ENCODE results near the gene IPCEF1. TPM values are rescaled to one million over a fixed set of nuclear protein-coding genes. Genes with fewer than 3 reads are reported as not detected.
"Not testable (repeated sequence)": the region's sequence is repeated elsewhere in the genome, so short reads cannot be mapped to it uniquely, and the experiment has no call there.

The IPCEF1 gene
- total RNA-seq, 1 donor from 2014 or later: 0.61 TPM

DNA sequence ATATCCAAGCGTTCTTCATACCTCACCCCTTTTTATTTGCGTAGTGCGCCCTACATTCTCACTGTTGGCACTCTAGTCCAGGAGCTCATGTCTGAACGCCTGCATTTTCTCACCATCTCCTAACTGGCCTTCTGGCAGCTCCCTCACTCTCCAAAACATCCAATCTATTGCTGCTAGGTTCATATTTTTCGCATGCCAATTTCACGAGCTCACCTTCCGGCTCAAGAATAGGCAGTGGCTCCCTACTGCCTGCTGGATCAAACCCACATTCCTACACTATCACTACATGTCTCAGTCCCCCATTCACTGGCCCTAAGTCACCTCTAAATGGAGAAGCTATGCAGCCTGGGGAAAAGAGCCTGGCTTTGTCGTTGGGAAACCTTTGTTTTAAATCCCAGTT is 115.0 kb downstream of the IPCEF1 start:
- no peaks in the 10 kb centered on the region for H3K36me3 Mint-ChIP-seq (ENCODE audit: unreplicated experiment)
- H3K27ac Mint-ChIP-seq (ENCODE audit: unreplicated experiment): no peak overlapping the region
- peaks cover 11% of the 10 kb centered on the region for H3K4me1 Mint-ChIP-seq (ENCODE audit: low read depth, unreplicated experiment)
- TF ChIP-seq, protein P1, sequence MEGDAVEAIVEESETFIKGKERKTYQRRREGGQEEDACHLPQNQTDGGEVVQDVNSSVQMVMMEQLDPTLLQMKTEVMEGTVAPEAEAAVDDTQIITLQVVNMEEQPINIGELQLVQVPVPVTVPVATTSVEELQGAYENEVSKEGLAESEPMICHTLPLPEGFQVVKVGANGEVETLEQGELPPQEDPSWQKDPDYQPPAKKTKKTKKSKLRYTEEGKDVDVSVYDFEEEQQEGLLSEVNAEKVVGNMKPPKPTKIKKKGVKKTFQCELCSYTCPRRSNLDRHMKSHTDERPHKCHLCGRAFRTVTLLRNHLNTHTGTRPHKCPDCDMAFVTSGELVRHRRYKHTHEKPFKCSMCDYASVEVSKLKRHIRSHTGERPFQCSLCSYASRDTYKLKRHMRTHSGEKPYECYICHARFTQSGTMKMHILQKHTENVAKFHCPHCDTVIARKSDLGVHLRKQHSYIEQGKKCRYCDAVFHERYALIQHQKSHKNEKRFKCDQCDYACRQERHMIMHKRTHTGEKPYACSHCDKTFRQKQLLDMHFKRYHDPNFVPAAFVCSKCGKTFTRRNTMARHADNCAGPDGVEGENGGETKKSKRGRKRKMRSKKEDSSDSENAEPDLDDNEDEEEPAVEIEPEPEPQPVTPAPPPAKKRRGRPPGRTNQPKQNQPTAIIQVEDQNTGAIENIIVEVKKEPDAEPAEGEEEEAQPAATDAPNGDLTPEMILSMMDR (IDR thresholded peaks at IDR 0.05; ENCODE audit: partially characterized antibody, unreplicated experiment): no peak
- H3K27me3 Mint-ChIP-seq (ENCODE audit: unreplicated experiment): peaks cover 2% of the 10 kb centered on the region
- no peak for DNase-seq
- no peaks in the 10 kb centered on the region for H3K9me3 Mint-ChIP-seq (ENCODE audit: unreplicated experiment)
- H3K4me3 Mint-ChIP-seq (ENCODE audit: unreplicated experiment): no peak overlapping the region

DNA sequence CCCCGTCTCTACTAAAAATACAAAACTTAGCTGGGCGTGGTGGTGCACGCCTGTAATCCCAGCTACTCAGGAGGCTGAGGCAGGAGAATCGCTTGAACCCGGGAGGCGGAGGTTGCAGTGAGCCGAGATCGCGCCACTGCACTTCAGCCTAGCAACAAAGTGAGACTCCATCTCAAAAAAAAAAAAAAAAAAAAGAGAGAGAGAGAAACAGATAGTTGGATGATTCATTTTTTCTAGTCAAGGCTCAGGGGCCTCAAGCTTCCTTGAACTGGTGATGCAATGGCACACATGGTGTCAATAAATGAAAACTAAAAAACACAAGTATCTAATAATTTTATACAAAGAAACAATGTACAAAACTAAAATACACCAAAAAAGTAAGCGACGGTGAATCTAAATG is 115.5 kb downstream of the IPCEF1 start:
- not testable (repeated sequence) for DNase-seq; H3K4me1 Mint-ChIP-seq (ENCODE audit: low read depth, unreplicated experiment); H3K27me3 Mint-ChIP-seq (ENCODE audit: unreplicated experiment); H3K4me3 Mint-ChIP-seq (ENCODE audit: unreplicated experiment); H3K36me3 Mint-ChIP-seq (ENCODE audit: unreplicated experiment); H3K27ac Mint-ChIP-seq (ENCODE audit: unreplicated experiment); H3K9me3 Mint-ChIP-seq (ENCODE audit: unreplicated experiment)

DNA sequence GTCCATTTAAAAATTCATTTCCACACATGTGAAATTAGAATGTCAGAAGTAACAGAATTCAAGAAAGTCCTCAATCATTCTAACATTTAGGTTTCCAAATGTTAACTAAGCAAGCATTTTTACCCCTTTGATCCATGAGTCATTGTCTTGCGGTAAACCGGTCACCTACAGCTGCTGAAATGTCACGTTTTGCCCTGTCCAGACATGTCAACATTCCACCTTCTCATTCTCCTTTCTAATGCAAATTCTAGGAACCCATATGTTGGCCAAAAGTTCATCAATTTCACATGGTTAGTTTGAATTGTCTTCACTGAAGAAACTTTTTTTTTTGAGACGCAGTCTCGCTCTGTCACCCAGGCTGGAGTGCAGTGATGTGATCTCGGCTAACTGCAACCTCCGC is 117.2 kb downstream of the IPCEF1 start:
- H3K27ac Mint-ChIP-seq (ENCODE audit: unreplicated experiment): no peak overlapping the region
- H3K9me3 Mint-ChIP-seq (ENCODE audit: unreplicated experiment): no peaks in the 10 kb centered on the region
- H3K27me3 Mint-ChIP-seq (ENCODE audit: unreplicated experiment): peaks cover 2% of the 10 kb centered on the region
- H3K36me3 Mint-ChIP-seq (ENCODE audit: unreplicated experiment): no peaks in the 10 kb centered on the region
- H3K4me3 Mint-ChIP-seq (ENCODE audit: unreplicated experiment): no peak overlapping the region
- TF ChIP-seq, protein P1 (IDR thresholded peaks at IDR 0.05; ENCODE audit: partially characterized antibody, unreplicated experiment): no peak
- DNase-seq: no peak
- H3K4me1 Mint-ChIP-seq (ENCODE audit: low read depth, unreplicated experiment): peaks cover 6% of the 10 kb centered on the region

DNA sequence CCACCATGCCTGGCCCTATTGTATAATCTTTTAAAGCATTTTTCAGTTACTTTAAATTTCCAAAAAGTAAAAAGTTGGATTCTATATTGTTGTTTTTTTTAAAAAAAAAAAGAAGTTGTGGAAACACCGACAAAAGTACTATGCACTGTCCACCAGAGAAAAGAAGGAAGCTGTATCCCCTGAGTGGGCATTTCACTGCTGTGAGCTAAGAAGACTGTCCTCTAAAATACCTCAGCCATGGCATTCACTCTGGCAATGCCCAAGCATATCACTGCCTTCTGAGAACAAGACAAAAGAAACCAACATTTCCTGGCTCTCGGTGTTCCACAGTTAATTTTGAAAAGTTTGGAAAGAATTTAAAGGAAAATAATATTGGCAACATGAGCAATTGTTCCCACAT is 117.8 kb downstream of the IPCEF1 start:
- DNase-seq: no peak
- Mint-ChIP-seq H3K27me3 (ENCODE audit: unreplicated experiment) (peaks cover 2% of the 10 kb centered on the region), H3K9me3 (ENCODE audit: unreplicated experiment) (no peaks in the 10 kb centered on the region), H3K36me3 (ENCODE audit: unreplicated experiment) (no peaks in the 10 kb centered on the region), H3K4me1 (ENCODE audit: low read depth, unreplicated experiment) (peaks cover 6% of the 10 kb centered on the region), H3K27ac (ENCODE audit: unreplicated experiment) (no peak overlapping the region), H3K4me3 (ENCODE audit: unreplicated experiment) (no peak overlapping the region)
- TF ChIP-seq, protein P1 (IDR thresholded peaks at IDR 0.05; ENCODE audit: partially characterized antibody, unreplicated experiment): no peak

DNA sequence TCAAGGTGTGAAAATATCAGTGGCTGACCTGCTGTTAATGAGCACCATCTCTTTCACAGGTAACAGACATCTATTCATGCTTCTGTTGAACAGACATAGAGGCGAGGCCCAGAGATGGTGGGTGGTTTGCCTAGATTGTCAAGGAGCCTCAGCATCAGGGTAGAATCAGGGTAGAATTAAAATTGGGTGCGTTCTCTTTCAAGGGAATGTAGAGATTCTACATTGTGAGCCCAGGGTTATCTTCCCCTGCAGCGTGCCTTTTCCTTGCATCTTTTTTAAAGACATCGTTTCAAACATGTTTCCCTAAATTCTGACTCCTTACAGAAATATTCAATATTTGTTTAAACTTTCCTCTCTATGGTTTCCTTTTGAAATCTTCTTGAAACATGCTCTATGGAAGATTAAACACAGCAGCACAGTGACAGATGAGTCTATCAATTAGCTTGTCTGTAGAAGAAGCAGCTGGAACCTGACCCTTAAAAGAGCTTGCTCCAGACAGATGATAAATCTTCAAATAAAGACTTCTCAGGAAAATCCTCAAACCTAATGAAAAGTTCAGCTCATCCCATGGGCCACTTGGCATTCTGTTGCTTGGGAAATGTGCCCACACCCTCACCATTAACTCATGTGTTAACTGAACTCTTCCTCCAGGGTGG is 119.8 kb downstream of the IPCEF1 start:
- TF ChIP-seq, protein P1 (IDR thresholded peaks at IDR 0.05; ENCODE audit: partially characterized antibody, unreplicated experiment): no peak
- Mint-ChIP-seq H3K36me3 (ENCODE audit: unreplicated experiment) (no peaks in the 10 kb centered on the region), H3K4me3 (ENCODE audit: unreplicated experiment) (no peak overlapping the region), H3K27ac (ENCODE audit: unreplicated experiment) (no peak overlapping the region), H3K27me3 (ENCODE audit: unreplicated experiment) (no peaks in the 10 kb centered on the region), H3K9me3 (ENCODE audit: unreplicated experiment) (no peaks in the 10 kb centered on the region), H3K4me1 (ENCODE audit: low read depth, unreplicated experiment) (peaks cover 10% of the 10 kb centered on the region)
- DNase-seq: no peak

Data from glutamatergic neuron (in vitro differentiated cells).